DND-41 (cell line): ENCODE measurements around the gene SYNE2.

Experiments used
- CTCF ChIP-seq: IDR thresholded peaks from 2 replicates; pipeline ENCODE4 v1.5.1; 2012; ENCODE audit warnings: borderline replicate concordance, low read length, moderate library complexity, mild to moderate bottlenecking; ENCODE audit not compliant: poor library complexity, severe bottlenecking; ENCODE audit errors: extremely low read depth
- EZH2 ChIP-seq: IDR thresholded peaks from 3 replicates; pipeline ENCODE4 v1.6.1; 2012; ENCODE audit warnings: borderline replicate concordance, low read depth, mild to moderate bottlenecking, moderate library complexity, low read length, inconsistent platforms; ENCODE audit not compliant: severe bottlenecking

DNA sequence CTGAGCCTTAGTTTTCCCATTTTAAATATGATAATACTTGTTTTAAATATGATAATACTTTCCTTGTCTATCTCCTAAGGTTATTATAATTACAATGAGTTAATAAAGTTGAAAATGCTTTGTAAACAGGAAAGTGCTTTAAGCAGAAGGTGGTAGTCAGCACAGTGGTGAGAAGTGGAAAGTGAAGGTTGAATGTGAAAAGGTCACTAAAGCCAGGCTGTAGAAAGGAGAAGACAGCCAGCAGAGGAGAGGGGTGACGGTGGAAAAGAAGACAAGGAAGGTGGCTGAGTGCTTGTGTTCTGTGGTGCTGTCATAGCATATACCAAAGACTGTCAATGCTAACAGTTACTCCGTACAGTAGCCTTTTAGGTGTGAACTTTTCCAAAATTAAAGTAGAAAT is 323.5 kb downstream of the SYNE2 start:
- TF ChIP-seq CTCF (no peak), EZH2 (no peak)
